Right lobe of liver (tissue), 6 donors: ENCODE measurements around the gene FUT2. TPM values are rescaled to one million over a fixed set of nuclear protein-coding genes. Genes with fewer than 3 reads are reported as not detected.

ENCODE experiments used
- ATAC-seq, 4 donors: fragments of 200-7000 bp; cut with Tn5 transposase; one replicate each; pipeline ENCODE4 v1.9.1; 2020; ENCODE audit warnings: mild to moderate bottlenecking in 4 of 4, moderate library complexity in 4 of 4
- DNase-seq, 3 donors: peaks; one replicate each; pipeline ENCODE4 v3.0.0-alpha.2; 2020
- H3K27ac ChIP-seq, 3 donors: fragments of 200-600 bp; one replicate each; pipeline ENCODE4 v1.8.0; 2022
- H3K27me3 ChIP-seq, 2 donors: fragments of 200-600 bp; one replicate each; pipeline ENCODE4 v1.8.0; 2022
- H3K36me3 ChIP-seq, 4 donors: fragments of 200-600 bp; sonication (generic) in 1 of 4; one replicate each; pipeline versions ENCODE4 v1.5.1 to v1.8.0; 2017 to 2022; ENCODE audit warnings: control low read depth in 1 of 4
- H3K4me1 ChIP-seq, 4 donors: fragments of 200-600 bp; sonication (generic) in 1 of 4; one replicate each; pipeline versions ENCODE4 v1.5.1 to v1.8.0; 2017 to 2022; ENCODE audit warnings: control low read depth in 1 of 4
- H3K4me3 ChIP-seq, 3 donors: fragments of 200-600 bp; one replicate each; pipeline ENCODE4 v1.8.0; 2022
- H3K9me3 ChIP-seq, 4 donors: fragments of 200-600 bp; sonication (generic) in 1 of 4; one replicate each; pipeline versions ENCODE4 v1.5.1 to v1.8.0; 2017 to 2022; ENCODE audit warnings: control low read depth in 1 of 4
- POLR2A ChIP-seq: fragments of 450-650 bp; IDR thresholded peaks from one replicate; pipeline ENCODE4 v1.6.1; 2017; ENCODE audit warnings: antibody characterized with exemption, mild to moderate bottlenecking
- WGBS: methylation state at CpG from one replicate; pipeline ENCODE4 v1.1.6; 2018; ENCODE audit warnings: low coverage, low lambda C conversion rate; ENCODE audit not compliant: insufficient coverage; ENCODE audit errors: missing lambda C conversion rate; 5-methylcytosine and 5-hydroxymethylcytosine counted together
- intact Hi-C, 2 donors: fragments of 100-400 bp; cut with DNase I; formaldehyde crosslinking; loops; one replicate each; pipeline versions ENCODE4 v1.11.2 to v1.14.1; 2022
- total RNA-seq, 6 experiments: library from RNA; depleted of rRNA in 2 of 6; stranded (reverse); fragments of >200 nt in 2 of 6; fragmentation: NEBNext Ultra II Directional in 3 of 6; extraction: Animal tissue kit (Norgen Biotek cat#: 25700) in 3 of 6; gene quantifications; one replicate each; pipeline versions ENCODE4 v1.1.0 to v1.2.4, GENCODE V29; 2016 to 2023
- TF ChIP-seq, protein P1 (sequence below), 4 donors: fragments of 200-600 bp in 3 of 4; fragments of 450-650 bp in 1 of 4; IDR thresholded peaks; one replicate each; pipeline versions ENCODE4 v1.5.1 to v1.8.0; 2016 to 2022; ENCODE audit warnings: antibody characterized with exemption in 4 of 4, mild to moderate bottlenecking in 2 of 4
- donor health status: DM: no; HTN: yes; CAD: no.
- donor health status: DM: no; HTN: no; CAD: no.
- donor health status: DM: no; HTN: no; CAD: no.
- donor health status: DM: no; HTN: yes; CAD: no.
- donor health status: DM: no; HTN: yes; CAD: no.

The FUT2 gene
- total RNA-seq, 6 experiments from 2014 or later, result 2.6 TPM; not detected in 5

GRCh38 chr19:48737360-48737998 is 41.7 kb downstream of the FUT2 start:
- H3K4me1 ChIP-seq, result peaks cover 0 to 5% (median 0%) of the 10 kb centered on the region in 4 donors
- DNase-seq, result peak in 1 of 3 donors; percentile 50
- H3K27me3 ChIP-seq, result no peaks in the 10 kb centered on the region
- TF ChIP-seq, protein P1, sequence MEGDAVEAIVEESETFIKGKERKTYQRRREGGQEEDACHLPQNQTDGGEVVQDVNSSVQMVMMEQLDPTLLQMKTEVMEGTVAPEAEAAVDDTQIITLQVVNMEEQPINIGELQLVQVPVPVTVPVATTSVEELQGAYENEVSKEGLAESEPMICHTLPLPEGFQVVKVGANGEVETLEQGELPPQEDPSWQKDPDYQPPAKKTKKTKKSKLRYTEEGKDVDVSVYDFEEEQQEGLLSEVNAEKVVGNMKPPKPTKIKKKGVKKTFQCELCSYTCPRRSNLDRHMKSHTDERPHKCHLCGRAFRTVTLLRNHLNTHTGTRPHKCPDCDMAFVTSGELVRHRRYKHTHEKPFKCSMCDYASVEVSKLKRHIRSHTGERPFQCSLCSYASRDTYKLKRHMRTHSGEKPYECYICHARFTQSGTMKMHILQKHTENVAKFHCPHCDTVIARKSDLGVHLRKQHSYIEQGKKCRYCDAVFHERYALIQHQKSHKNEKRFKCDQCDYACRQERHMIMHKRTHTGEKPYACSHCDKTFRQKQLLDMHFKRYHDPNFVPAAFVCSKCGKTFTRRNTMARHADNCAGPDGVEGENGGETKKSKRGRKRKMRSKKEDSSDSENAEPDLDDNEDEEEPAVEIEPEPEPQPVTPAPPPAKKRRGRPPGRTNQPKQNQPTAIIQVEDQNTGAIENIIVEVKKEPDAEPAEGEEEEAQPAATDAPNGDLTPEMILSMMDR (IDR thresholded peaks at IDR 0.05), result no peak
- no peak for TF ChIP-seq POLR2A
- H3K36me3 ChIP-seq, result no peaks in the 10 kb centered on the region
- 72% methylated on average over 12 of the region's 22 CpGs for WGBS
- ATAC-seq, result no peak
- no peak overlapping the region for H3K27ac ChIP-seq
- H3K9me3 ChIP-seq, result no peaks in the 10 kb centered on the region
- no peak overlapping the region for H3K4me3 ChIP-seq
- intact Hi-C loops, result loop anchor here in 1 of 2 donors (10.0 kb wide), 1 partner anchor 63 kb away; the partner anchor contains the start of gene NTN5

DNA sequence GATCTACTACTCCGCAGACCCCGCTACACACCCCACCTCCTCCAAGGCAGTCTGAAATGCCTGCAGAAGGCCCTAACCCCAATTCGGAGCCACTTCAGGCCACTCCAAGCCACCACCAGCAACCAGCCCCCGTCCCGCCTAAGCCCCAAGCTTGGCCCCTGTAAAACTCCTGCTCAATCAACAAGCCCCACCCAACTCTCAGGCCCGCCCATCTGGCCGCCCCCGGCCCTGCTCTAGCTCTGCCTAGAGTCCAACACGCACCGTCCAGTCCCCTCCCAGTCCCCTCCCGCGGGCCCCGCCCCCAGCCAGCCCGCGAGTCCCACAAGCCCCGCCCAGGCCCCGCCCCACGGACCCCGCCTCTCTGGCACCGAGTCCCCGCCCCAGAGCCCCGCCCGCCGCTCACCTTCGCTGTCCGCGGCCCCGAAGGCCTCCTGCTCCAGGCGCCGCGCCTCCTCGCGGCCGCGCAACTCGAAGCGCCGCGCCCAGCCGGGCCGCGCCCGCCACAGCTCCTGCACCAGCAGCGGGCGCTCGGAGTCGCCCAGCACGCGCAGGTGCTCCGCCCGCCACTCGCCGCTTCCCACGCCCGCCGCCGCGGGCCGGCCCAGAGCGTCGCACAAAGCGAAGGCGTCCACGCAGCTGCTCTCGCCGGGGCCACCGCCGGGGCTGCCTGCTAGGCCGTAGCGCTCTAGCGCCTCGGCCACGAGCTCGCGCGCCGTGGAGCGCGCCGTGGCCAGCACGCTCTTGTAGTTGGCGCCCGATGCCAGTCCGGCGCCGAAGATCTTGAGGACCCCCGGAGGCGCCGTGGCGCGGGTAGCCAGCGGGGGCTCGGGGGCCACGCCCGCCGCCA is 43.0 kb downstream of the FUT2 start:
- Histone ChIP-seq H3K4me3 (peak overlapping the region; percentile 47 to 58 (median 54)), H3K4me1 (peaks cover 0 to 5% (median 0%) of the 10 kb centered on the region in 4 donors), H3K36me3 (no peaks in the 10 kb centered on the region), H3K27me3 (no peaks in the 10 kb centered on the region), H3K27ac (peak overlapping the region; percentile 59 to 72 (median 67)), H3K9me3 (no peaks in the 10 kb centered on the region)
- TF ChIP-seq, protein P1 (IDR thresholded peaks at IDR 0.05), result peak; percentile 38 to 71 (median 52)
- peak; percentile 46 for TF ChIP-seq POLR2A
- ATAC-seq (peak; percentile 86 to 95 (median 92)), DNase-seq (peak; percentile 97 to 98 (median 98))
- 10% methylated on average over 6 of the region's 96 CpGs for WGBS
- intact Hi-C loops, result loop anchor here in 1 of 2 donors (10.0 kb wide), 1 partner anchor 64 kb away; the partner anchor contains the start of gene NTN5

DNA sequence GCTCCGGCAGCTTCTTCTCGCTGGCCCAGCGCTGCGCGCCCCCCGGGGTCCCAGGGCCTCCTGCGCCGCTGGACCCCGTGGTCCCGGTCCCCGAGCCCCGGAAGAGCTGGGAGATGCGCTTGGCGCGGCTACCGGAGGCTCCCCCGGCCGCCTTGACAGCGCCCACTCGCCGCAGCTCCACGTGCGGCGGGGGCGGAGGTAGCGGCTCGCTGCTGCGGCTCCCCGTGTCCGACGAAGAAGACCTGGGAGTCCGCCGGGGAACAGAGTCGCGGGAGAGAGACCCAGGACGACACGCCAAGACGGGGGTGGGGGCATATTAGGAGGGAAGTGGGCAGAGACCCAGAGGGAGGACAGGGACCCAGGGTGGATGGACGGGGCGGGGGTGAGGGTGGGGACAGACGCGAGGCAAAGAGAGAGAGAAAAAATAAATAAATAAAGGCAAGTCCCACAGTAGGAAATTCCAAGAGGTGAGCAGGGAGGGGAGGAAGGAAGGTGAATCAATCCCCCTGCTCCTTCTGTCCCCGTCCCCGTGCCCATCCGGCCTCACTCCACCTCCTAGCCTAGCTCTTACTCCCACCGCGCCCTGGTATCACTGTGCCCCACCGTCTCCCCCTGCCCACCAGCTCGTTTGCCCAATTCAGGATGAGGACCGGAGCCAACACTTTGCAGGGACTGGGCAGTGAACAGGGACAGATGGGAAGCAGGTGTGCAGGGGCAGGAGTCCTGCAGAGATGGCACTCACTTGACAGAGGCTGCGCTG is 43.8 kb downstream of the FUT2 start:
- WGBS, result 37% methylated on average over 34 of the region's 51 CpGs
- peak overlapping the region; percentile 47 to 58 (median 54) for H3K4me3 ChIP-seq
- no peaks in the 10 kb centered on the region for H3K36me3 ChIP-seq
- ATAC-seq (no peak), DNase-seq (no peak)
- H3K27me3 ChIP-seq, result no peaks in the 10 kb centered on the region
- intact Hi-C loops, result loop anchor here in 1 of 2 donors (10.0 kb wide), 1 partner anchor 65 kb away; the partner anchor contains the start of gene NTN5
- no peak for TF ChIP-seq POLR2A
- TF ChIP-seq, protein P1 (IDR thresholded peaks at IDR 0.05), result no peak
- peaks cover 0 to 5% (median 0%) of the 10 kb centered on the region in 4 donors for H3K4me1 ChIP-seq
- no peaks in the 10 kb centered on the region for H3K9me3 ChIP-seq
- H3K27ac ChIP-seq, result peak overlapping the region; percentile 59 to 72 (median 67)
